ENCODE measurements around the gene MYH16.
"Not testable (repeated sequence)": the region's sequence is repeated elsewhere in the genome, so short reads cannot be mapped to it uniquely, and the experiment has no call there.

Gene MYH16

GRCh38 chr7:99305473-99306260 is 33.0 kb downstream of the MYH16 start:
- no peak for DNase-seq (ENCODE audit: low read depth in 2 of 2)

- DNase-seq (ENCODE audit: low read depth in 2 of 2), result no peak
Measured at GRCh38 chr7:99308461-99309074, 35.9 kb downstream of the MYH16 start.

GRCh38 chr7:99309111-99309510 is 36.5 kb downstream of the MYH16 start:
- no peak for DNase-seq (ENCODE audit: low read depth in 2 of 2)

GRCh38 chr7:99310004-99310403 is 37.4 kb downstream of the MYH16 start:
- DNase-seq (ENCODE audit: low read depth in 2 of 2), result no peak

GRCh38 chr7:99311702-99312101 is 39.1 kb downstream of the MYH16 start:
- DNase-seq (ENCODE audit: low read depth in 2 of 2), result no peak

- peak; percentile 49 to 57 for DNase-seq (ENCODE audit: low read depth in 2 of 2)
Measured at GRCh38 chr7:99312316-99313203, 39.9 kb downstream of the MYH16 start.

- no peak for DNase-seq (ENCODE audit: low read depth in 2 of 2)
Measured at GRCh38 chr7:99313204-99313573, 40.5 kb downstream of the MYH16 start.

- DNase-seq (ENCODE audit: low read depth in 2 of 2), result no peak
Measured at GRCh38 chr7:99314504-99314903, 41.9 kb downstream of the MYH16 start.

- DNase-seq (ENCODE audit: low read depth in 2 of 2), result no peak
Measured at GRCh38 chr7:99320371-99320770, 47.7 kb downstream of the MYH16 start.

- DNase-seq (ENCODE audit: low read depth in 2 of 2), result not testable (repeated sequence)
Measured at GRCh38 chr7:99322659-99323058, 50.0 kb downstream of the MYH16 start.

GRCh38 chr7:99324559-99324958 is 51.9 kb downstream of the MYH16 start:
- no peak for DNase-seq (ENCODE audit: low read depth in 2 of 2)

- DNase-seq (ENCODE audit: low read depth in 2 of 2), result no peak
Measured at GRCh38 chr7:99325001-99325493, 52.4 kb downstream of the MYH16 start.

- peak; percentile 87 to 88 for DNase-seq (ENCODE audit: low read depth in 2 of 2)
Measured at GRCh38 chr7:99325592-99326407, 53.2 kb downstream of the MYH16 start, which contains the start of gene ARPC1A. Gene ARPC1A (plus strand): TSS chr7:99325898. CDS start chr7:99333354, 7,456 bp downstream.

- no peak for DNase-seq (ENCODE audit: low read depth in 2 of 2)
Measured at GRCh38 chr7:99326408-99326782, 53.8 kb downstream of the MYH16 start.

- not testable (repeated sequence) for DNase-seq (ENCODE audit: low read depth in 2 of 2)
Measured at GRCh38 chr7:99330314-99330961, 57.8 kb downstream of the MYH16 start.

GRCh38 chr7:99331002-99331401 is 58.4 kb downstream of the MYH16 start:
- DNase-seq (ENCODE audit: low read depth in 2 of 2), result no peak

- no peak for DNase-seq (ENCODE audit: low read depth in 2 of 2)
Measured at GRCh38 chr7:99339595-99339994, 67.0 kb downstream of the MYH16 start.

- DNase-seq (ENCODE audit: low read depth in 2 of 2), result no peak
Measured at GRCh38 chr7:99340659-99341058, 68.0 kb downstream of the MYH16 start.

GRCh38 chr7:99344061-99344647 is 71.5 kb downstream of the MYH16 start:
- no peak for DNase-seq (ENCODE audit: low read depth in 2 of 2)

GRCh38 chr7:99350641-99351040 is 78.0 kb downstream of the MYH16 start:
- not testable (repeated sequence) for DNase-seq (ENCODE audit: low read depth in 2 of 2)
